ENCODE measurements around the gene BMPR1B.

DNA sequence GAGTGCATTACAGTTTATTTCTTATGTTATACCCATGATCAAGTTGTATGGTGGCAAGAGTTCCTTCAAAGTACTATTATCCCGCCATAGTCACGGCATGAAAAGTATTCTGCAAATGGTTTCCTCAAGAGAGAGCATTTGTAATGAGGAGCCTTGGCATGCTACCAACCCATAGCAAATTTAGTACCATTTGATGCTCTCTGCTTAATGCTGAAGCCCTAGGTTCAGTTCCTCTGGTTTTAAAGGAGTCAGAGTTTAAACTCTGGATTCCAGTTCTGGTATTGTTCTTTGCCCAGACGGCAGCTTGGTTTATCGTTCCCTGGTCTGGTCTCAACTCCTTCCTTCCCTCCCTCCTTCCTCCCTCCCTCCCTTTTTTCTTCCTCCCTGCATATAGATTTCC is 371.3 kb downstream of the BMPR1B start:
- TF ChIP-seq ZNF350 (tag by site-specific recombination; IDR thresholded peaks at IDR 0.05) (no peak), ZBTB21 (tag by site-specific recombination; IDR thresholded peaks at IDR 0.05) (no peak)

Data from HEK293 (cell line).